Kidney (tissue), 14 donors: ENCODE measurements around the gene SPDYE6. TPM values are rescaled to one million over a fixed set of nuclear protein-coding genes. Genes with fewer than 3 reads are reported as not detected.
A peak's percentile ranks its signal among the peaks of the same experiment; 100 is the strongest.

Source experiments
- DNase-seq, 5 donors: peaks; one replicate each; pipeline ENCODE4 v3.0.0-alpha.2; 2013 to 2020
- FAIRE-seq: peaks from 2 replicates; lab custom pipeline; 2012; peaks lifted over from hg19 to GRCh38; lab: Jason Lieb, UNC
- H3K27ac ChIP-seq, 2 donors: one replicate each; pipeline ENCODE4 v1.7.0; 2013; ENCODE audit warnings: low read depth in 2 of 2, low read length in 2 of 2, inconsistent platforms in 1 of 2
- H3K27me3 ChIP-seq: one replicate; pipeline ENCODE4 v1.7.1; 2013; ENCODE audit warnings: low read length, inconsistent platforms; ENCODE audit not compliant: control insufficient read depth, insufficient read depth
- H3K36me3 ChIP-seq, 3 donors: one replicate each; pipeline versions ENCODE4 v1.7.0 to v1.7.1; 2013; ENCODE audit warnings: low read length in 3 of 3, control low read depth in 1 of 3, inconsistent platforms in 1 of 3; ENCODE audit not compliant: insufficient read depth in 3 of 3, control insufficient read depth in 2 of 3
- H3K4me1 ChIP-seq, 3 donors: one replicate each; pipeline versions ENCODE4 v1.7.0 to v1.7.1; 2013; ENCODE audit warnings: low read length in 3 of 3, inconsistent platforms in 1 of 3, low read depth in 1 of 3; ENCODE audit not compliant: control insufficient read depth in 2 of 3, insufficient read depth in 2 of 3
- H3K4me3 ChIP-seq, 3 donors: one replicate each; pipeline versions ENCODE4 v1.7.0 to v1.8.1; 2013; ENCODE audit warnings: low read length in 3 of 3, control low read depth in 1 of 3, inconsistent platforms in 1 of 3
- H3K9ac ChIP-seq, 3 donors: one replicate each; pipeline versions ENCODE4 v1.7.0 to v1.7.1; 2013; ENCODE audit warnings: low read length in 3 of 3, control low read depth in 1 of 3, inconsistent platforms in 1 of 3
- H3K9me3 ChIP-seq, 3 donors: one replicate each; pipeline versions ENCODE4 v1.7.0 to v1.7.1; 2013; ENCODE audit warnings: low read length in 3 of 3, control low read depth in 1 of 3, inconsistent platforms in 1 of 3; ENCODE audit not compliant: control insufficient read depth in 2 of 3, insufficient read depth in 1 of 3
- CTCF ChIP-seq: IDR thresholded peaks from 3 replicates; pipeline ENCODE4 v1.5.1; 2012; ENCODE audit warnings: mild to moderate bottlenecking, moderate library complexity, borderline replicate concordance; ENCODE audit not compliant: insufficient read depth; ENCODE audit errors: extremely low read depth
- intact Hi-C: fragments of 100-400 bp; cut with DNase I; formaldehyde crosslinking; loops from one replicate; pipeline ENCODE4 v1.11.1; 2022
- microRNA-seq: library from miRNA; unstranded; fragments of <30 nt; microRNA quantifications from one replicate; pipeline ENCODE4 v1.2.0, GENCODE V29; 2020
- polyA plus RNA-seq: library from polyadenylated mRNA; stranded (reverse); fragments of 350-450 nt; fragmentation: Illumina TruSeq; extraction: RNeasy Lipid Tissue Mini Kit (QIAGEN cat#74804); gene quantifications from one replicate; pipeline ENCODE4 v1.2.3, GENCODE V29; 2014; ENCODE audit warnings: low read depth, low replicate concordance; ENCODE audit not compliant: insufficient read depth
- total RNA-seq: library from RNA; stranded (reverse); fragmentation: NEBNext Ultra II Directional; extraction: Animal tissue kit (Norgen Biotek cat#: 25700); gene quantifications from one replicate; pipeline ENCODE4 v1.2.1, GENCODE V29; 2021
- donor health status: control.
- donor health status: control.
- donor health status: control.
- donor health status: control.
- donor health status: control.
- donor health status: DM: yes; HTN: yes; CAD: no.
- donor health status: Normal renal cell carcinoma (clear cell type).

SPDYE6 gene
- total and polyA plus RNA-seq, 2 donors from 2014 or later = not detected

GRCh38 chr7:102296514-102296913, 59.7 kb downstream of the SPDYE6 start:
- no peaks in the 10 kb centered on the region for H3K36me3 ChIP-seq
- no peaks in the 10 kb centered on the region for H3K4me1 ChIP-seq
- intact Hi-C loops = no loop called here
- H3K4me3 ChIP-seq = no peak overlapping the region
- H3K9ac ChIP-seq = no peak overlapping the region
- no peak overlapping the region for H3K27ac ChIP-seq
- FAIRE-seq (no peak), DNase-seq (peak in 1 of 5 donors; percentile 21)
- TF ChIP-seq CTCF = no peak
- H3K27me3 ChIP-seq = peaks cover 2% of the 10 kb centered on the region
- no peaks in the 10 kb centered on the region for H3K9me3 ChIP-seq

- Histone ChIP-seq H3K4me3 (no peak overlapping the region), H3K27me3 (peaks cover 2% of the 10 kb centered on the region), H3K36me3 (no peaks in the 10 kb centered on the region), H3K4me1 (no peaks in the 10 kb centered on the region), H3K9me3 (no peaks in the 10 kb centered on the region), H3K27ac (no peak overlapping the region), H3K9ac (no peak overlapping the region)
- DNase-seq (peak in 1 of 5 donors; percentile 19), FAIRE-seq (no peak)
- no peak for TF ChIP-seq CTCF
- intact Hi-C loops = no loop called here
Observed at GRCh38 chr7:102296179-102296438, 60.1 kb downstream of the SPDYE6 start.

Small RNA genes within 50 kb of the gene (microRNA-seq; reads per million reads assigned to microRNA genes)
- gene MIR548O = not detected

Other genes with a start within 250 kb of the SPDYE6 start
- 11.0 TPM for gene SH2B2, start 69.6 kb downstream of the SPDYE6 start, total RNA-seq
- gene SH2B2, start 69.6 kb downstream of the SPDYE6 start, polyA plus RNA-seq = 4.5 TPM
- 25.9 TPM for gene PRKRIP1, start 39.9 kb upstream of the SPDYE6 start, total RNA-seq
- gene PRKRIP1, start 39.9 kb upstream of the SPDYE6 start, polyA plus RNA-seq = 20.8 TPM
- gene ORAI2, start 77.1 kb upstream of the SPDYE6 start, total RNA-seq = 45.6 TPM
- gene ORAI2, start 77.1 kb upstream of the SPDYE6 start, polyA plus RNA-seq = 13.8 TPM
- gene ALKBH4, start 108.4 kb upstream of the SPDYE6 start, total RNA-seq = 14.0 TPM
- gene ALKBH4, start 108.4 kb upstream of the SPDYE6 start, polyA plus RNA-seq = 15.4 TPM
- 14.1 TPM for gene LRWD1, start 108.5 kb upstream of the SPDYE6 start, total RNA-seq
- 14.0 TPM for gene LRWD1, start 108.5 kb upstream of the SPDYE6 start, polyA plus RNA-seq
- 42.0 TPM for gene POLR2J, start 122.5 kb upstream of the SPDYE6 start, total RNA-seq
- 117 TPM for gene POLR2J, start 122.5 kb upstream of the SPDYE6 start, polyA plus RNA-seq
- 22.5 TPM for gene RASA4B, start 161.3 kb upstream of the SPDYE6 start, total RNA-seq
- gene RASA4B, start 161.3 kb upstream of the SPDYE6 start, polyA plus RNA-seq = 24.0 TPM
- gene UPK3BL2, start 187.3 kb upstream of the SPDYE6 start, total RNA-seq = 21.6 TPM
- gene UPK3BL2, start 187.3 kb upstream of the SPDYE6 start, polyA plus RNA-seq = 6.8 TPM
- gene SPDYE2, start 194.8 kb upstream of the SPDYE6 start, total RNA-seq = 0.50 TPM
- gene SPDYE2, start 194.8 kb upstream of the SPDYE6 start, polyA plus RNA-seq = not detected
- gene POLR2J3, start 216.1 kb upstream of the SPDYE6 start, total RNA-seq = 48.0 TPM
- 70.8 TPM for gene POLR2J3, start 216.1 kb upstream of the SPDYE6 start, polyA plus RNA-seq